Epidermal melanocyte (primary cell): ENCODE measurements around the gene VPS45.
"Not testable (repeated sequence)": the region's sequence is repeated elsewhere in the genome, so short reads cannot be mapped to it uniquely, and the experiment has no call there.

Experiments
- DNase-seq: peaks from one replicate; pipeline ENCODE4 v3.0.0; 2011; ENCODE audit warnings: low spot score; ENCODE audit not compliant: insufficient read length

VPS45 gene

GRCh38 chr1:150159550-150159949 is 92.0 kb downstream of the VPS45 start:
- DNase-seq, result no peak

GRCh38 chr1:150160964-150161621 is 93.5 kb downstream of the VPS45 start:
- DNase-seq, result no peak

DNA sequence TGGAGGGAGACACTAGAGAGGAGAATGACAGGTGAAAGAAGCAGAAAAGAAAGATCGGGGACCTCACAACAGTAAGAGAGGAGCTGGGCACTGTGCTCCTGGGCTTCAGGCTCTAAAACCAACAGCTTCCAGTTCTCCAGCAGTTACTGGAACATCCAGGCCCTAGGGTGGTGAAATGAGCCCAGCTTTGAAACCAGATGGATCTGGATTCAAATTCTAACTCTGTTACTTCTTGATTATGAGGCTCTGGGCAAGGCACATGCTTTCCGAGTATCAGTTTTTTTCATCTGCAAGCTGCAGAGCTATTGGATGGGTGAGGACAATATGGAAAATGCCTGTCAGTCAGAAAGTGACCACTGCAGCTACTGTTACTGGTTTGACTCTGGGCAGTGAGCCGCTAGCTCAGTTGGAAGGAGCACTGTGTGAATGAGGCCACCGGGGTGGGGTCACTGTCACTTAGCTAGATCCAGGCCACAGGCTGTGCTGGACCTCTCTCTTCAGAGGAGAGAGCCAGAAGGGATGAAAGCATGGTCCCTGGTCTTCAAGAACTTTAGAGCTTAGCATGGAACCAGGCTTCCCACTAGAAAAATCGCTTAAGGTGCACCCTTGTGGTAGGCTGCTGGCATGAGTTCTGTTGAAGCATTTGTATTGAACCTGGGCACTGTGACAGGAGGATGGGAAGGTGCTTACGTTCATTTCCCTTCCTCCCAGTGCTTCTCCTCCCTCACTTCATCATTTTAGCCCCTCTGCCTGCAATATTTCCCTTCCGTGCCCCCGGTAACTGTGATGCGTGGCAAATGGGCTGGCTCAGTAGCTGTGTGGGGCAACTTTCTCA is 94.4 kb downstream of the VPS45 start:
- DNase-seq, result no peak

- DNase-seq, result no peak
Observed at GRCh38 chr1:150162582-150162861, 94.9 kb downstream of the VPS45 start.

DNA sequence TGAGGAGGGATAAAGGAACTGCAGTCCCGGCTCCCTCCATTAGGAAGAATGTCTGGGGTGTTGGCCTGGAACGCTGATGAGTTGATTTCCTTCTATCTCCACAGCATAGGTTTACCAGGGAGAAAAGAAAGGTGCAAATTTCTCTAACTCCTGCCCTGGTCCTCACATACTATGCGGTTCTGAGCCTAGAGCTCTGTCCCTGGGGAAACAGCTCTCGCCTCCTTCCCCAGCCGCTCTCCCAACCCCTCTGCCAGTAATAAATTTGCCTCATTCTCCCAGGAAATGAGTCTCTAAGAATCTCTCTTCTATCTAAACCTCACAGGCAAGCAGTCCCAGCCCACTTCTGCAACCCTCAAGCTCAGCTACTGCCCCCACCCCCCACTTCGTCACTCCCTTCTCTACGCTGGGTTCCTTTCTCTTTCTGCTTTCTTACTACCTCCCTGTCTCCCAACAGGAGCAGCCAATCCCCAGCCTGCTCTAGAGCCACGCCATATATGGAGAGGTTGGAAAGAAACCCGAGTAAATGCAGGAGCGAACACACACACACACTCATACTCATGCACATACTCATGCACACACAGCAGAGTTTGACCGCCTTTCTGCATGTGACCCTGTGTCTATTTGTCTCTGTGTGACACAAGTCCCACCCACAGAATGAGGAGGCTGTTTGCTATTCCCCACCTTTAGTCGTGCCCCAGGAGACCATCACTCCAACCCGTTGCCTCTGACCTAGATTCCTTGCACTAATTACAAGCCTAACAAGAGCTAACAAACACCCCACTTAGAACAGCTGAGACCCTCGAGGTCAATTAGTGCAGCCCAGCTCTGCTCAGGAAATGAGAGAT is 95.5 kb downstream of the VPS45 start:
- DNase-seq, result peak; percentile 96

DNA sequence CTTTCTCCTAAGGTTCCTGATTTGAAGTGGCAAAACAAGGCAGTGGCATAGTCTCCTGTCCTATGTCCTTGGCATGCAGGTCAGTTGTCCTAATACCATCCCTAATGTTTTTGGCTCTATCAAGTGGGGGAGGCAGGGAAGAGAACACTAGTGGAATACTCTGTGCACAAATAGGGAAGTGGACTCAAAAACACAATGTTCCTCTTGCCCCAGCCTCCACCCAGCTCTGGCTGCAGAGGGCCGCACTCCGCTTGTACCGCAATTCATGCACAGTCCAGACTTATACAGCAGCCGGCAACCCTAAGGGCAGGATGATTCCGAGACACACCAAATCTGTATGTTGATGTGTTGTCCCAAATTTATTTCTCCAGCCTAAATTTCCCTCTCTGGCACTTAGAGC is 96.6 kb downstream of the VPS45 start:
- DNase-seq, result no peak

GRCh38 chr1:150164779-150165178 is 97.2 kb downstream of the VPS45 start:
- no peak for DNase-seq

DNA sequence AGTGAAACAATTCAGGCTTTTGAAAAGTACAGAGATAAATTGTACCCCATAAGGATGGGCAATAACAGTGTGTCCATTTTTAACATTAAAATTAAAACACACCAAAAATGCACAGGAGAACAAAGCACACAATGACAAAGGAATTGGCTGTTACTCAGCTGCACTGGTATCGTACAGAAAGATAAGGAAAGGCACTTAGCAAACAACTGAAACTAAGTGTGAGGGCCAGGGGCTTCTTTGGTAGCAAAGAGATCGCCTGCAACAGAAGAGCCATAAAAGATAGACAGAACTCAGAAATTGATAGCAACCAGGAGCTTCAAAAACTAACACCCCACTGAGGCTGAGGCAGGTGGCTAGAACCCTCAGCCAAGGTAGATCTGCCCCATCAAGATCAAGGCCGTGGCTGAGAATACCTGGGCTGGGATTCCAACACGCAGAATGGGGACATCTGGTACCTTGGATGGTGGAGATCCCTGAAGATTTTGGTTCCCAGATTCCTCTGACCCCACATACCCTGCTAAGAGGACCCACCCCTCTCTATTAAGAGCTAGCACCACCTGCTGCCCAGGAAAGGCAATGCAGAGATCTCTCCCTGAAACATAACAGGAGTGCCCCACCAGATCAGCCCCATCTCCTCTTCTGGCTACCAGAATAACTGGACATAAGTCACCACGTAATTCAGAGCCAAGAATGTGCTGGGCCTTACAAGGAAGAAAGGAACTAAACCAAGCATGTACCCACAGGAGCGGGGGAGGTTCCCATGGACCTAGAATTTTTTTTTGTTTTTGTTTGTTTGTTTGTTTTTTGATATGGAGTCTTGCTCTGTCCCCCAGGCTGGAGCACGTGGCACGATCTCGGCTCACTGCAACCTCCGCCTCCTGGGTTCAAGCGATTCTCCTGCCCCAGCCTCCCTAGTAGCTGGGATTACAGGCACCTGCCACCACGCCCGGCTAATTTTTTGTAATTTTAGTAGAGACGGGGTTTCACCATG is 98.3 kb downstream of the VPS45 start:
- no peak for DNase-seq

- DNase-seq, result peak; percentile 59
Observed at GRCh38 chr1:150168960-150169601, 101.5 kb downstream of the VPS45 start.

DNA sequence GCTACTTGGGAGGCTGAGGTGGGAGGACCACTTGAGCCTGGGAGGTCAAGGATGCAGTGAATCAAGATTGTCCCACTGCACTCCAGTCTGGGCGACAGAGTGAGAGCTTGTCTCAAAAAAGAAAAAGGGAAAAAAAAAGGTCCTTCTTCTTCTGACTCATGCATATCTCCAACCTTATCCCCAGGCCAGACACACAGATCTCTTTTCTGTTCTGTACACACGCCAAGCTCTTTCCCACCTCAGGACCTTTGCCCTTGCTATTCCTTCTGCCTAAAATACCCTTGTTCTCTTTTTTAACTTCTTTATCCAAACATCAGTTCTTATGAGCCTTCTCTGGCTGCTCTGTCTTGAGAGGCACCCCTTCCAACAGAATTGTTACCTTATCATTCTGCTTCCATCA is 104.2 kb downstream of the VPS45 start:
- DNase-seq, result no peak

DNA sequence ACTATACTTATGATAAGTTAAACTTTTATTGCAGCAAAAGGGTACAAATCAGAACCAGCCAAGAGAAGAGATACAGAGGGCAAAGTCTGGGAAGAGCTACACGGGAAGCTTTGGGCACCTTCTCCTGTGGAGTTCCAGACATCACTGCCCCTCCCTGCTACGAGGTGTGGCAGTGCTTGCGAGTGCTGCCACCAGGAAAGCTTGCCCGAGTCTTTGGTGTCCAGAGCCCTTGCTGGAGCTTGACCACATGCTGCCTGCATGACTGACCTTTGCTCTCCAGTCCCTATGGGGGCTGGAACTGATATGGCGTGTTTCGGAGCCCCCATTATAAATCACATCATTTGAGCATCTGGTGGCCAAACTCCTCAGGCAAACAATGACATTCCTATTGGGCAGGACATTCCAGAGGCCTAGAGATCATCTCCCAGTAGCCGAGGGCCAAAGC is 105.6 kb downstream of the VPS45 start:
- DNase-seq, result no peak

GRCh38 chr1:150176593-150176992 is 109.0 kb downstream of the VPS45 start:
- no peak for DNase-seq

- no peak for DNase-seq
Observed at GRCh38 chr1:150178548-150178947, 111.0 kb downstream of the VPS45 start.

GRCh38 chr1:150179867-150180266 is 112.3 kb downstream of the VPS45 start:
- DNase-seq, result no peak

DNA sequence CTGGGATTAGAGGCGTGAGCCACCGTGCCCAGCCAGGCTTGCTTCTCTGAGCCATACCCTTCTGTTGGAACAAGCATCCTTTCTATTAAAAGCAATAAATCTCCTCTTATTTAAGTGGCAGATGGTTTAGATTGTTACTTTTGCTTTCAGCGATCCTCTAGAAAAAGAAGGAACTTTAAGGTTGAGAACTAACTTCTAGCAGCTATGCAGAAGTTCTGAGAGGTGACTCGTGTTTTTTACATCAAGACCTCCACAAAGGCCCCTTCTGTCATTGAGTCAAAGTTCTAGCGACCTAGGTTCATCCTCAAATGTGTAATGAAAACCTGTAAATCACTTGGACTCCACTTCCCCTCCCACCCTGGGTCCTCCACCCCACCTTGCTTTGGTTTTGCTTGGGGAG is 112.9 kb downstream of the VPS45 start:
- DNase-seq, result no peak

GRCh38 chr1:150182247-150182646 is 114.7 kb downstream of the VPS45 start:
- peak; percentile 35 for DNase-seq

- no peak for DNase-seq
Observed at GRCh38 chr1:150183061-150183460, 115.5 kb downstream of the VPS45 start.

GRCh38 chr1:150185481-150185880 is 117.9 kb downstream of the VPS45 start:
- DNase-seq, result no peak

DNA sequence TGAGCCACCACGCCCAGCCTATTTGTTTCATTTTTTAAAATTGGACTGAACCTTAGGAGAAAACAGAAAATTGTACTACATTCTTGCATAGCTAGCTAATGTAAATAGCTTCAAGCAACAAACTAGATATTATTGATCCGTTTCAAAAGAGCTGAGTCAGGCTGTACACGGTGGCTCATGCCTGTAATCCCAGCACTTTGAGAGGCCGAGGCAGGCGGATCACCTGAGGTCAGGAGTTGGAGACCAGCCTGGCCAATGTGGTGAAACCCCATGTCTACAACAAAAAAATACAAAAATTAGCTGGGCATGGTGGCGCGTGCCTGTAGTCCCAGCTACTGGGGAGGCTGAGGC is 118.8 kb downstream of the VPS45 start:
- DNase-seq, result not testable (repeated sequence)

- DNase-seq, result no peak
Observed at GRCh38 chr1:150186789-150187559, 119.4 kb downstream of the VPS45 start.
